Endothelial cell of umbilical vein (primary cell): ENCODE results near the gene TTYH3. TPM values are rescaled to one million over a fixed set of nuclear protein-coding genes. Genes with fewer than 3 reads are reported as not detected.
"Not testable (repeated sequence)": the region's sequence is repeated elsewhere in the genome, so short reads cannot be mapped to it uniquely, and the experiment has no call there.

ENCODE experiments used
- BruUV-seq: library from RNA; stranded (reverse); fragments of 400-500 nt; replicated peaks from 2 replicates; lab custom pipeline; 2021; lab: Mats Ljungman, UMichigan
- CTCF ChIA-PET: fragments of 300-600, 350-600 bp; sonication (Branson Sonifier 250); formaldehyde crosslinking; loops from one replicate; lab custom pipeline; 2021; ENCODE audit warnings: antibody characterized with exemption, inconsistent platforms; lab: Charles Lee
- POLR2A ChIA-PET: fragments of 300-600, 350-600 bp; sonication (Branson Sonifier 250); formaldehyde crosslinking; loops from one replicate; lab custom pipeline; 2021; ENCODE audit warnings: antibody characterized with exemption, inconsistent platforms; lab: Charles Lee
- DNase-seq: peaks from one replicate; pipeline ENCODE4 v3.0.0-alpha.2; 2011; ENCODE audit warnings: low read depth, low spot score
- FAIRE-seq: peaks from 2 replicates; lab custom pipeline; 2011; peaks lifted over from hg19 to GRCh38; lab: Jason Lieb, UNC
- H2AFZ ChIP-seq: 2 replicates; pipeline ENCODE4 v1.6.0; 2012; ENCODE audit warnings: low read depth, low read length, control low read depth, inconsistent platforms
- H3K27ac ChIP-seq: 2 replicates; pipeline ENCODE4 v1.5.1; 2011; ENCODE audit warnings: low read depth, mild to moderate bottlenecking, control low read depth, low read length, moderate library complexity; ENCODE audit not compliant: insufficient read depth
- H3K27me3 ChIP-seq, 2 experiments: 2 replicates each; pipeline versions ENCODE4 v1.6.0 to v1.6.1; 2011; ENCODE audit warnings: low read length in 2 of 2, mixed read lengths in 1 of 2; ENCODE audit not compliant: control insufficient read depth in 2 of 2, insufficient read depth in 2 of 2
- H3K36me3 ChIP-seq, 2 experiments: 2 replicates in 1 of 2; 3 replicates in 1 of 2; pipeline ENCODE4 v1.5.1; 2011; ENCODE audit warnings: low read length in 2 of 2, mild to moderate bottlenecking in 1 of 2, moderate library complexity in 1 of 2; ENCODE audit not compliant: control insufficient read depth in 2 of 2, insufficient read depth in 2 of 2; ENCODE audit errors: extremely low read depth in 1 of 2
- H3K4me1 ChIP-seq: 3 replicates; pipeline ENCODE4 v1.5.1; 2011; ENCODE audit warnings: mild to moderate bottlenecking, low read length; ENCODE audit not compliant: control insufficient read depth, insufficient read depth; ENCODE audit errors: extremely low read depth
- H3K4me2 ChIP-seq: 2 replicates; pipeline ENCODE4 v1.6.1; 2011; ENCODE audit warnings: low read length, control low read depth, mixed read lengths; ENCODE audit not compliant: insufficient read depth
- H3K4me3 ChIP-seq, 3 experiments: fragments of 200-600 bp in 1 of 3; sonication (generic), shearing (Covaris generic) in 1 of 3; replicated peaks in 1 of 3; 2 replicates each; pipeline ENCODE4 v1.5.1; 2011 to 2016; ENCODE audit warnings: control low read depth in 3 of 3, low read length in 3 of 3, mild to moderate bottlenecking in 2 of 3, inconsistent platforms in 1 of 3, low read depth in 1 of 3, moderate library complexity in 1 of 3; ENCODE audit not compliant: insufficient read depth in 1 of 3
- H3K79me2 ChIP-seq: 2 replicates; pipeline ENCODE4 v1.6.0; 2012; ENCODE audit warnings: low read length, inconsistent platforms; ENCODE audit not compliant: control insufficient read depth, insufficient read depth
- H3K9ac ChIP-seq: replicated peaks from 2 replicates; pipeline ENCODE3; 2011; ENCODE audit warnings: low read length, control low read depth; ENCODE audit not compliant: insufficient read depth; ENCODE audit errors: extremely low read depth
- H3K9me1 ChIP-seq: replicated peaks from 3 replicates; pipeline ENCODE4 v1.6.0; 2011; ENCODE audit warnings: mild to moderate bottlenecking, low read length; ENCODE audit not compliant: control insufficient read depth, insufficient read depth; ENCODE audit errors: extremely low read depth
- H3K9me3 ChIP-seq: replicated peaks from 2 replicates; pipeline ENCODE4 v1.5.1; 2012; ENCODE audit warnings: low read length, inconsistent platforms; ENCODE audit not compliant: control insufficient read depth, insufficient read depth
- H4K20me1 ChIP-seq: replicated peaks from 2 replicates; pipeline ENCODE3; 2011; ENCODE audit warnings: mild to moderate bottlenecking, low read length; ENCODE audit not compliant: control insufficient read depth, insufficient read depth; ENCODE audit errors: extremely low read depth
- CTCF ChIP-seq, 2 donors: IDR thresholded peaks; 1 replicate in 1 of 2; 2 replicates in 1 of 2; pipeline ENCODE4 v1.5.1; 2011; ENCODE audit warnings: low read length in 2 of 2, mild to moderate bottlenecking in 2 of 2, moderate library complexity in 2 of 2, control low read depth in 1 of 2, inconsistent platforms in 1 of 2, low read depth in 1 of 2; ENCODE audit not compliant: insufficient read depth in 1 of 2; ENCODE audit errors: extremely low read depth in 1 of 2
- EZH2 ChIP-seq: IDR thresholded peaks from 2 replicates; pipeline ENCODE4 v1.6.1; 2012; ENCODE audit warnings: borderline replicate concordance, low read depth, mild to moderate bottlenecking, moderate library complexity, low read length, inconsistent platforms; ENCODE audit not compliant: severe bottlenecking
- FOS ChIP-seq: IDR thresholded peaks from 2 replicates; pipeline ENCODE4 v1.6.1; 2011; ENCODE audit warnings: mild to moderate bottlenecking, low read length, moderate library complexity, borderline replicate concordance; ENCODE audit not compliant: insufficient read depth
- GATA2 ChIP-seq: IDR thresholded peaks from 2 replicates; pipeline ENCODE4 v1.7.0; 2011; ENCODE audit warnings: low read depth, mild to moderate bottlenecking, moderate library complexity, mixed read lengths, low read length; ENCODE audit not compliant: insufficient read length, insufficient read depth
- JUN ChIP-seq: IDR thresholded peaks from 2 replicates; pipeline ENCODE4 v1.6.1; 2011; ENCODE audit warnings: borderline replicate concordance, low read depth; ENCODE audit not compliant: insufficient read length, insufficient read depth
- MAX ChIP-seq: IDR thresholded peaks from 2 replicates; pipeline ENCODE4 v1.6.1; 2011; ENCODE audit not compliant: insufficient read depth, insufficient read length
- MYC ChIP-seq: IDR thresholded peaks from one replicate; pipeline ENCODE4 v1.6.1; 2011; ENCODE audit warnings: mild to moderate bottlenecking, low read depth, low read length
- POLR2A ChIP-seq: IDR thresholded peaks from 2 replicates; pipeline ENCODE4 v1.6.1; 2012; ENCODE audit warnings: low read depth, mild to moderate bottlenecking, control low read depth, low read length
- POLR2AphosphoS5 ChIP-seq: IDR thresholded peaks from 2 replicates; pipeline ENCODE4 v1.6.1; 2012; ENCODE audit warnings: low read depth, mild to moderate bottlenecking, control low read depth, low read length, moderate library complexity; ENCODE audit not compliant: insufficient read depth
- dilution Hi-C: fragments of 300-500 bp; cut with MboI; formaldehyde crosslinking; loops from one replicate; pipeline ENCODE4 v1.15.0; 2019; ENCODE audit warnings: low sequenced_read_pairs; ENCODE audit not compliant: extremely low pct_ligation_motif_present
- intact Hi-C: fragments of 100-400 bp; cut with micrococcal nuclease; formaldehyde crosslinking; loops from one replicate; pipeline ENCODE4 v1.10.0; 2022
- polyA plus RNA-seq, 4 experiments: library from polyadenylated mRNA; depleted of rRNA in 3 of 4; stranded (reverse) in 3 of 4; unstranded in 1 of 4; fragments of >200 nt; gene quantifications; 2 replicates each; pipeline versions ENCODE4 v1.2.1 to v1.2.3, GENCODE V29; 2011 to 2012; ENCODE audit warnings: missing spikeins in 1 of 4
- total RNA-seq: library from RNA; stranded (reverse); gene quantifications from 2 replicates; pipeline ENCODE4 v1.2.3, GENCODE V29; 2021

Gene TTYH3
- total and polyA plus RNA-seq, 2 donors (not counting 3 experiments of a cell fraction or from before 2014, with no cell fraction given) = 143 to 280 TPM

- H3K4me1 ChIP-seq = peaks cover 3% of the 10 kb centered on the region
- CTCF ChIA-PET = interaction anchor here (1.3 to 1.9 kb wide), 2 partner anchors 19 kb away, joined by 5 to 11 read pairs; no protein-coding TSS in a partner anchor
Observed at GRCh38 chr7:2691011-2691707, 59.4 kb downstream of the TTYH3 start.

GRCh38 chr7:2691932-2692439, 60.2 kb downstream of the TTYH3 start:
- CTCF ChIA-PET = interaction anchor here (1.3 to 1.5 kb wide), 3 partner anchors 11 to 261 kb away, joined by 3 to 5 read pairs (median 3); no protein-coding TSS in a partner anchor
- POLR2A ChIA-PET, FAIRE-seq: not testable (repeated sequence)

More at GRCh38 chr7:2691011-2691707, 59.4 kb downstream of the TTYH3 start:
- Histone ChIP-seq H2AFZ (no peak overlapping the region), H3K79me2 (no peaks in the 10 kb centered on the region), H3K9ac (no peak overlapping the region), H3K27ac (no peak overlapping the region), H3K4me3 (no peak overlapping the region), H4K20me1 (no peaks in the 10 kb centered on the region), H3K27me3 (peaks cover 20 to 26% of the 10 kb centered on the region in 2 experiments), H3K4me2 (no peak overlapping the region), H3K9me3 (no peaks in the 10 kb centered on the region), H3K9me1 (no peaks in the 10 kb centered on the region), H3K36me3 (no peaks in the 10 kb centered on the region)
- DNase-seq (no peak), FAIRE-seq (no peak)
- intact Hi-C loops = no loop called here
- no TSS peak for BruUV-seq
- no peak for TF ChIP-seq JUN
- TF ChIP-seq MAX = no peak
- TF ChIP-seq MYC = no peak
- no peak for TF ChIP-seq POLR2A
- no peak for TF ChIP-seq CTCF (IDR thresholded peaks at IDR 0.05; ENCODE audit: extremely low read depth in 1 of 2, insufficient read depth in 1 of 2, low read depth in 1 of 2, low read length in 2 of 2)
- no peak for TF ChIP-seq POLR2AphosphoS5
- no peak for TF ChIP-seq FOS
- TF ChIP-seq EZH2 = no peak
- TF ChIP-seq GATA2 = no peak
- POLR2A ChIA-PET = no interaction called here
- dilution Hi-C loops = no loop called here

More at GRCh38 chr7:2691932-2692439, 60.2 kb downstream of the TTYH3 start:
- intact Hi-C loops, H3K79me2 ChIP-seq, H3K9me1 ChIP-seq, BruUV-seq, H3K4me1 ChIP-seq, dilution Hi-C loops, H3K4me3 ChIP-seq, H3K36me3 ChIP-seq, H3K4me2 ChIP-seq, DNase-seq, H3K9me3 ChIP-seq, H4K20me1 ChIP-seq, H3K9ac ChIP-seq, H2AFZ ChIP-seq, H3K27ac ChIP-seq: not testable (repeated sequence)
- H3K27me3 ChIP-seq = peaks cover 20 to 25% of the 10 kb centered on the region in 2 experiments
